ENCODE data around the gene TEX26. TPM values are rescaled to one million over a fixed set of nuclear protein-coding genes. Genes with fewer than 3 reads are reported as not detected.

Gene TEX26
- polyA plus RNA-seq, 1 of the 3 experiments (the other 2 are of a cell fraction) = not detected

DNA sequence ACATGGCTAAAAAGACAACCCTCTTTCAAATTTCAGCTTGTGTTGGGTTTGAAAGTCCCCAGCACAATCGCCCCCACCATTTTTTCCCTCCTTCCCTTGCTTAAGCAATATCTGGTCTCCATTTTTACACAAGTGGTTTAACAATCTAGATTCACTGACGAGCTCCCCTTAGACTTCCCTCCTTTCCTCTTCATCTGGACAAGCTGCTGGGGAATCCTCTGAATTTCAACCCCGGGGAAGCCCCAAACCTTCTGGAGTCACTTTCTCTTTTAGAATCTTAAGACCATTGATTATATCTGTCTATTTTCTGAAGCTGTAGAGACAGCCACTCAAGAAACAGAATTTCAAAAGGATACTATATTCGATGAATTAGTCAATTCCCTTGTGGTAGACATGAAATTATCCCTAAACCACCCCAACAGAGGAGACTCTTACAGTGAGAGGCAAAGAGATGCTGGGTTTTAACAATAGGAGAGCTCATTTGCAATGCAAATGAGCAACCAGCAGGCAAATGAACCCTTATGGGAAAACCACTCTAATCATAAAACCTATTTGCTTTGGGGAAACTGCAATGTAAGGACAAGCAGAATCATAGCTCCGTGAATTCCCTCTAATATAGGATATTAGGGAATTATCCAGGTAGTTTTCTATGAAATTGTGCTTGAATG lies 78.9 kb downstream of the TEX26 start (continued):
- TF ChIP-seq GABPA (IDR thresholded peaks at IDR 0.05; ENCODE audit: low read depth) (no peak), MXI1 (IDR thresholded peaks at IDR 0.05; ENCODE audit: low read depth, low read length) (no peak)
- TF ChIP-seq, protein P1, sequence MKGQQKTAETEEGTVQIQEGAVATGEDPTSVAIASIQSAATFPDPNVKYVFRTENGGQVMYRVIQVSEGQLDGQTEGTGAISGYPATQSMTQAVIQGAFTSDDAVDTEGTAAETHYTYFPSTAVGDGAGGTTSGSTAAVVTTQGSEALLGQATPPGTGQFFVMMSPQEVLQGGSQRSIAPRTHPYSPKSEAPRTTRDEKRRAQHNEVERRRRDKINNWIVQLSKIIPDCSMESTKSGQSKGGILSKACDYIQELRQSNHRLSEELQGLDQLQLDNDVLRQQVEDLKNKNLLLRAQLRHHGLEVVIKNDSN (IDR thresholded peaks at IDR 0.05; ENCODE audit: borderline replicate concordance, low read depth) = no peak
- TF ChIP-seq, protein P2, sequence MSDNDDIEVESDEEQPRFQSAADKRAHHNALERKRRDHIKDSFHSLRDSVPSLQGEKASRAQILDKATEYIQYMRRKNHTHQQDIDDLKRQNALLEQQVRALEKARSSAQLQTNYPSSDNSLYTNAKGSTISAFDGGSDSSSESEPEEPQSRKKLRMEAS (IDR thresholded peaks at IDR 0.05; ENCODE audit: low read depth) = no peak

DNA sequence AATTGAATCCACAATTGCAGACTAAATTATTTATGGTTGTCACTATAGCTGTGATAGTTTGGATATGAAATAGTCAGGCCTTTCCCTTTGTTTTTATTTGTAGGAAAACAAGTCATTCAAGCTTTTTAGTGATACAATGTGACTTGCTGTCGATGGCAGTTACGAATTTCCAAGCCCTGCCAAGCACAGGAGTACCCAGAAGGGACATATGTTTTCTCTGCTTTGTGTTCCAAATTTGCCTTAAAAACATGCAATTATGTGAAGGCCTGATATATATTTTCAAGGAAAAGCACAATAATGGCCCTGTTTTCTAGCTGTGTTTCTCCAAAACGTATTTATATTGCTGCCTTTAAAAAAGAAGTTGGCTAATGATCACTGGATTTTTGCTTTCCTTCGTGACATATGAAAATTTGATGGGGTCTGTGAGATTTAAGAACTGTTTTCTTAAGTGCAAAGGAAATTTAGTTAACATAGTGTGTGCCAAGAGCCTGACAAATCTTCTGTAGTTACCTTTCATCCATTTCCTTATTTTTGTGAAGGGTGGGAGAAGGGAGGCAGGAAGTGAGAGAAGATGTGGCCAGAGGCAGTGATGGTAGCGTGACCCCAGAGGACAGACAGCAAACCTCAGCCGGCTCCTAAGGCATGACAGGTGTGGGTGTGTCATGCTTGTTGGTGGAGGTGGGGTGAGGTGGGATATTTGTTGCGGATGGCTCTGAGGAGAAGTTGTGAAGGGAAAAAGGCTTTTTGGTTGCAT lies 79.6 kb downstream of the TEX26 start:
- Histone ChIP-seq H3K79me2 (ENCODE audit: insufficient read depth) (no peaks in the 10 kb centered on the region), H3K27me3 (ENCODE audit: insufficient read depth) (no peaks in the 10 kb centered on the region), H3F3A (replicated peaks; ENCODE audit: insufficient read depth) (peaks cover 4% of the 10 kb centered on the region), H3K36me3 (replicated peaks in 1 of 2; ENCODE audit: control insufficient read depth in 1 of 2, insufficient read depth in 2 of 2, low read length in 1 of 2) (no peaks in the 10 kb centered on the region), H3K4me1 (ENCODE audit: control insufficient read depth in 1 of 2, insufficient read depth in 2 of 2, low read depth in 1 of 2, low read length in 1 of 2) (peaks cover 0 to 29% of the 10 kb centered on the region in 2 experiments; a peak in 2 of 4 replicates), H4K20me1 (ENCODE audit: insufficient read depth) (no peaks in the 10 kb centered on the region), H3K9me2 (no peaks in the 10 kb centered on the region), H3K9me3 (no peaks in the 10 kb centered on the region), H3K9ac (no peak overlapping the region), H3K27ac (ENCODE audit: low read depth in 2 of 2, low read length in 1 of 2) (peak overlapping the region in 1 of 2 experiments; percentile 58; a peak in 2 of 4 replicates), H2AFZ (ENCODE audit: low read depth) (no peak overlapping the region), H3K4me2 (no peak overlapping the region), H3K4me3 (ENCODE audit: low read depth in 2 of 2, low read length in 1 of 2) (no peak overlapping the region)
- CTCF ChIA-PET = interaction anchor here (0.8 to 5.3 kb wide), 21 partner anchors 10 to 879 kb away, joined by 3 to 31 read pairs (median 4); no protein-coding TSS in a partner anchor
- 70% methylated on average over 7 of the region's 7 CpGs for WGBS (ENCODE audit: low lambda C conversion rate)
- DNase-seq = no peak
- TF ChIP-seq FOXJ3 (CRISPR knock-in tag; IDR thresholded peaks at IDR 0.05) (no peak), RXRA (IDR thresholded peaks at IDR 0.05; ENCODE audit: borderline replicate concordance, low read depth) (no peak), FOSL2 (IDR thresholded peaks at IDR 0.05; ENCODE audit: borderline replicate concordance, low read depth) (no peak), NRF1 (IDR thresholded peaks at IDR 0.05; ENCODE audit: low read depth, low read length) (no peak), TEAD4 (IDR thresholded peaks at IDR 0.05; ENCODE audit: borderline replicate concordance, insufficient read depth) (no peak), JUND (IDR thresholded peaks at IDR 0.05) (no peak), FOXM1 (IDR thresholded peaks at IDR 0.05; ENCODE audit: low read depth) (no peak), ELF1 (IDR thresholded peaks at IDR 0.05) (no peak), EZH2phosphoT487 (IDR thresholded peaks at IDR 0.05; ENCODE audit: borderline replicate concordance, low read depth) (no peak), NFIC (IDR thresholded peaks at IDR 0.05; ENCODE audit: borderline replicate concordance) (no peak), SIN3A (IDR thresholded peaks at IDR 0.05; ENCODE audit: borderline replicate concordance, low read depth, low read length) (no peak), CHD2 (IDR thresholded peaks at IDR 0.05; ENCODE audit: low read length, partially characterized antibody) (no peak)
- TF ChIP-seq, protein P3, sequence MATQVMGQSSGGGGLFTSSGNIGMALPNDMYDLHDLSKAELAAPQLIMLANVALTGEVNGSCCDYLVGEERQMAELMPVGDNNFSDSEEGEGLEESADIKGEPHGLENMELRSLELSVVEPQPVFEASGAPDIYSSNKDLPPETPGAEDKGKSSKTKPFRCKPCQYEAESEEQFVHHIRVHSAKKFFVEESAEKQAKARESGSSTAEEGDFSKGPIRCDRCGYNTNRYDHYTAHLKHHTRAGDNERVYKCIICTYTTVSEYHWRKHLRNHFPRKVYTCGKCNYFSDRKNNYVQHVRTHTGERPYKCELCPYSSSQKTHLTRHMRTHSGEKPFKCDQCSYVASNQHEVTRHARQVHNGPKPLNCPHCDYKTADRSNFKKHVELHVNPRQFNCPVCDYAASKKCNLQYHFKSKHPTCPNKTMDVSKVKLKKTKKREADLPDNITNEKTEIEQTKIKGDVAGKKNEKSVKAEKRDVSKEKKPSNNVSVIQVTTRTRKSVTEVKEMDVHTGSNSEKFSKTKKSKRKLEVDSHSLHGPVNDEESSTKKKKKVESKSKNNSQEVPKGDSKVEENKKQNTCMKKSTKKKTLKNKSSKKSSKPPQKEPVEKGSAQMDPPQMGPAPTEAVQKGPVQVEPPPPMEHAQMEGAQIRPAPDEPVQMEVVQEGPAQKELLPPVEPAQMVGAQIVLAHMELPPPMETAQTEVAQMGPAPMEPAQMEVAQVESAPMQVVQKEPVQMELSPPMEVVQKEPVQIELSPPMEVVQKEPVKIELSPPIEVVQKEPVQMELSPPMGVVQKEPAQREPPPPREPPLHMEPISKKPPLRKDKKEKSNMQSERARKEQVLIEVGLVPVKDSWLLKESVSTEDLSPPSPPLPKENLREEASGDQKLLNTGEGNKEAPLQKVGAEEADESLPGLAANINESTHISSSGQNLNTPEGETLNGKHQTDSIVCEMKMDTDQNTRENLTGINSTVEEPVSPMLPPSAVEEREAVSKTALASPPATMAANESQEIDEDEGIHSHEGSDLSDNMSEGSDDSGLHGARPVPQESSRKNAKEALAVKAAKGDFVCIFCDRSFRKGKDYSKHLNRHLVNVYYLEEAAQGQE (IDR thresholded peaks at IDR 0.05; ENCODE audit: low read depth, low read length) = no peak
- TF ChIP-seq, protein P4, sequence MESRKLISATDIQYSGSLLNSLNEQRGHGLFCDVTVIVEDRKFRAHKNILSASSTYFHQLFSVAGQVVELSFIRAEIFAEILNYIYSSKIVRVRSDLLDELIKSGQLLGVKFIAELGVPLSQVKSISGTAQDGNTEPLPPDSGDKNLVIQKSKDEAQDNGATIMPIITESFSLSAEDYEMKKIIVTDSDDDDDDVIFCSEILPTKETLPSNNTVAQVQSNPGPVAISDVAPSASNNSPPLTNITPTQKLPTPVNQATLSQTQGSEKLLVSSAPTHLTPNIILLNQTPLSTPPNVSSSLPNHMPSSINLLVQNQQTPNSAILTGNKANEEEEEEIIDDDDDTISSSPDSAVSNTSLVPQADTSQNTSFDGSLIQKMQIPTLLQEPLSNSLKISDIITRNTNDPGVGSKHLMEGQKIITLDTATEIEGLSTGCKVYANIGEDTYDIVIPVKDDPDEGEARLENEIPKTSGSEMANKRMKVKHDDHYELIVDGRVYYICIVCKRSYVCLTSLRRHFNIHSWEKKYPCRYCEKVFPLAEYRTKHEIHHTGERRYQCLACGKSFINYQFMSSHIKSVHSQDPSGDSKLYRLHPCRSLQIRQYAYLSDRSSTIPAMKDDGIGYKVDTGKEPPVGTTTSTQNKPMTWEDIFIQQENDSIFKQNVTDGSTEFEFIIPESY (IDR thresholded peaks at IDR 0.05; ENCODE audit: borderline replicate concordance, low read depth) = no peak
- TF ChIP-seq, protein P5, sequence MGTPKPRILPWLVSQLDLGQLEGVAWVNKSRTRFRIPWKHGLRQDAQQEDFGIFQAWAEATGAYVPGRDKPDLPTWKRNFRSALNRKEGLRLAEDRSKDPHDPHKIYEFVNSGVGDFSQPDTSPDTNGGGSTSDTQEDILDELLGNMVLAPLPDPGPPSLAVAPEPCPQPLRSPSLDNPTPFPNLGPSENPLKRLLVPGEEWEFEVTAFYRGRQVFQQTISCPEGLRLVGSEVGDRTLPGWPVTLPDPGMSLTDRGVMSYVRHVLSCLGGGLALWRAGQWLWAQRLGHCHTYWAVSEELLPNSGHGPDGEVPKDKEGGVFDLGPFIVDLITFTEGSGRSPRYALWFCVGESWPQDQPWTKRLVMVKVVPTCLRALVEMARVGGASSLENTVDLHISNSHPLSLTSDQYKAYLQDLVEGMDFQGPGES (IDR thresholded peaks at IDR 0.05; ENCODE audit: low read depth, low read length) = no peak
- POLR2A ChIA-PET = no interaction called here

Measured in SK-N-SH (cell line).